ENCODE measurements around the gene TMEM179. TPM values are rescaled to one million over a fixed set of nuclear protein-coding genes. Genes with fewer than 3 reads are reported as not detected.

Gene TMEM179
- total and polyA plus RNA-seq, 2 of the 13 experiments (the other 11 are each of a cell fraction or from before 2014, with no cell fraction given) = not detected

GRCh38 chr14:104604458-104605449 lies at the start of gene TMEM179 (continued):
- TF ChIP-seq KMT2B (CRISPR knock-in tag; IDR thresholded peaks at IDR 0.05) = no peak
- peak; percentile 27; the same call in 1 of the 2 replicates for TF ChIP-seq SPEN (CRISPR knock-in tag; IDR thresholded peaks at IDR 0.05; ENCODE audit: low read depth)
- 0 out of 2 replicates have a peak, but pooled peaks have one; percentile 35 for TF ChIP-seq ERF (CRISPR knock-in tag; IDR thresholded peaks at IDR 0.05)
- TF ChIP-seq TFE3 (CRISPR knock-in tag; IDR thresholded peaks at IDR 0.05) = 0 out of 2 replicates have a peak, but pooled peaks have one; percentile 52
- peak; percentile 76; the same call in 1 of the 2 replicates for TF ChIP-seq TSC22D2 (CRISPR knock-in tag; IDR thresholded peaks at IDR 0.05; ENCODE audit: borderline replicate concordance)
- TF ChIP-seq BCL6 (CRISPR knock-in tag; IDR thresholded peaks at IDR 0.05) = no peak
- no peak for TF ChIP-seq ATF4 (CRISPR knock-in tag; IDR thresholded peaks at IDR 0.05)
- TF ChIP-seq ZNF740 (CRISPR knock-in tag; IDR thresholded peaks at IDR 0.05) = no peak
- TF ChIP-seq NFIB (CRISPR knock-in tag; IDR thresholded peaks at IDR 0.05; ENCODE audit: borderline replicate concordance) = no peak
- 0 out of 2 replicates have a peak, but pooled peaks have one; percentile 79 for TF ChIP-seq IRF9 (CRISPR knock-in tag; IDR thresholded peaks at IDR 0.05; ENCODE audit: borderline replicate concordance)
- no peak for TF ChIP-seq HMGXB3 (CRISPR knock-in tag; IDR thresholded peaks at IDR 0.05; ENCODE audit: borderline replicate concordance)
- no peak for TF ChIP-seq TARDBP (CRISPR knock-in tag; IDR thresholded peaks at IDR 0.05)
- TF ChIP-seq ZNF44 (CRISPR knock-in tag; IDR thresholded peaks at IDR 0.05) = no peak
- TF ChIP-seq AFF4 (CRISPR knock-in tag; IDR thresholded peaks at IDR 0.05) = no peak
- TF ChIP-seq EEA1 (CRISPR knock-in tag; IDR thresholded peaks at IDR 0.05; ENCODE audit: borderline replicate concordance) = no peak

Measured in HepG2 (cell line).